Measurements from ENCODE around the gene TSC2. TPM values are rescaled to one million over a fixed set of nuclear protein-coding genes. Genes with fewer than 3 reads are reported as not detected.
A peak's percentile ranks its signal among the peaks of the same experiment; 100 is the strongest.
"Not testable (repeated sequence)": the region's sequence is repeated elsewhere in the genome, so short reads cannot be mapped to it uniquely, and the experiment has no call there.

The TSC2 gene
- polyA plus RNA-seq, 1 donor = 92.4 TPM

DNA sequence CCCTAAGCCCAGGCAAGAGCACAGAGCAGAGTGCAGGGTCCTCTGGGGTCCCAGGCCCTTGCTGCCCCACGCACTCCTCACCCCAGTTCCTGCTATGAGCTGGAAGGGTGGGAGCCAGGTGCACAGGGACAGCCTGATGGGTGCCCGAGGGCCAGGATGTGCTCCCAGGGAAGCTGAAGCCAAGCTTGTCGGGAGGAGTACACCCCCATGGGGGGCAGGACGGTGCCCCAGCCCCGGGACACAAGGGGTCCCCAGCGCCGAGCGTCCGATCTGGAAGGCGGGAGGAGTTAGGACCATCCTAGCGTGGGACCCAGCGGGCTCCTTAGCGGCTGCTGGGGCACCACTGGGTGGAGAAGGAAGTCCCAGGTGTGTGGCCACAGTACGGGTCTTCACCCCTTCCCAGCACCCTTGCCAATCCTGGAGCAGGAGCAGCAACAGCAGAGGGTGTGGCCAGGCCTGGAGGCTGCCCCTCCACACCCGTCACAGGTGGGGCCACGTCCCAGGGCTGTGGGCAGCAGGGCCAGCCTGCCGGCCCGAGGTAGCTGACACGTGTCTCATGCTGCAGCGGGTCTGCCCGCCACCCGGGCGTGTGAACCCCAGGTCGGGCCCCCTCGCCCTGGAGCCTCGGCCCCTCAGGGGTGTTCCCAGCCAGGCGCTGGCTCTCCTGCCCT, 76.1 kb downstream of the TSC2 start:
- DNase-seq = not testable (repeated sequence)

DNA sequence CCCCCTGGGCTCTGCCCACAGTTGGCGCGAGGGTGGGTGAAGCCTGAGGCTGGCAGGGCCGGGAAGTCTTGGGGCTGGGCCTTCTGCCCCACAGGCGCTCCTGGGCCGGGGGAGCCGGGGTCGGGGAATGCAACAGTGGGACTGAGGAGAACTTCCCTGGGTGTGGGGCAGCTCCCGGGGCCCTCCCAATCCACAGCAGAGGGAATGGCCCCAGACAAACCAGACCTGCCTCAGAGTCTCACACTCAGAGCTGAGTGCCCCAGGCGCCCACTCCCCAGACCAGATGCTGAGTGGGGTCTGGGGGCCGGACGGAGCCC, 76.5 kb downstream of the TSC2 start:
- DNase-seq = not testable (repeated sequence)

DNA sequence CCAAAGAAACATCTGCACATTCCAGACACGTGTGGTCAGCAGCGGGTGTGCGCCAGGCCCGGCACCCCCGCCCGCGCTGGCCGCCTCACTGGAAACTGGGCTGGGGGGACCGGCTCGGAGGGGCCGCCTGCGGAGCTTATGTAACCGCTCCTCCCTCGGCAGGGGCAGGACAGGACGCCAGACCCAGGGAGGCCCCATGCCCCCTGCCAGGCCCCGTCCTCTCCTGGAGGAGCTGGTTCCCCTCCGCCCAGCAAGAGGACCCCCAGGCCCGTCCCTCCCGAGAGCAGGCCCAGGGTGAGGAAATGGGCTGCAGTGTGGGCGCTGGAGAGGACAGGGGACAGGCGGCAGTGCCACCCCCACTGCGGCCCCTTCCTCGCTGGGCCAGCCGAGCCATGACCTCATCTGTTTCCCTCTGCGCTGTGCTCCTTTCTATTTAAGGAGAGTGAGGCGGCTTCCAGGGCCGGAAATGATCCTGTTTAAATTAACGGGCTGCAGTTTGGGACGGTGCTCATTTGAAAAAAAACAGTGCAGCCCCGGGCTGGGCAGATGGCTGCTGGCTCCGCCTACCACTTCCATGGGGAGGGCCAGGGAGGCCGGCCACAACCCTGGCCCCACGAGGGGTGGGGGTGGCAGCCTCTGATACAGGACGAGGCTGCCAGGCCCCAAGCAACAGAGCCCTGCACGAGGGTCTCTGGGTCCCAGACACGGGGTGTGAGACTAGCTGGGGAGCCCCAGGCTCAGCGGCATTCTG, 77.1 kb downstream of the TSC2 start:
- DNase-seq = peak; percentile 83

DNA sequence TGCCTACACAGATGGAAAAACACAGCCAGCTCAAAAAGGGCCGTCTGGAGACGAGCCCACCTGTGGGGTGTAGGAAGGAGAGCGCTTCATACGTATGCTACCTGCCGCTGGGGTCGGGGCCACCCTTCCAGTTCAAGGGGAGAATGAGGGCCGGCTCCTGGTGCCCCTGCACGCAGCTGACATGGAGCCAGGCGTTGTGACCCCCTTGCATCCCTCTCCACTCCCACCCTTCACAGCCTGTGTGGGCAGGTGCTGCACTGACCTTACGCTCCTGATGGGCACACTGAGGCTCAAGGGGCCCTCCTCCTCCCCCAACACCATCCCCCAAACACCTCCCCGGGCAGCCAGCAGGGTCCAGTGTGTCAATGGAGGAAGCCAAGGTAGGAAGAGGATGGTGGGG, 77.8 kb downstream of the TSC2 start:
- not testable (repeated sequence) for DNase-seq

DNA sequence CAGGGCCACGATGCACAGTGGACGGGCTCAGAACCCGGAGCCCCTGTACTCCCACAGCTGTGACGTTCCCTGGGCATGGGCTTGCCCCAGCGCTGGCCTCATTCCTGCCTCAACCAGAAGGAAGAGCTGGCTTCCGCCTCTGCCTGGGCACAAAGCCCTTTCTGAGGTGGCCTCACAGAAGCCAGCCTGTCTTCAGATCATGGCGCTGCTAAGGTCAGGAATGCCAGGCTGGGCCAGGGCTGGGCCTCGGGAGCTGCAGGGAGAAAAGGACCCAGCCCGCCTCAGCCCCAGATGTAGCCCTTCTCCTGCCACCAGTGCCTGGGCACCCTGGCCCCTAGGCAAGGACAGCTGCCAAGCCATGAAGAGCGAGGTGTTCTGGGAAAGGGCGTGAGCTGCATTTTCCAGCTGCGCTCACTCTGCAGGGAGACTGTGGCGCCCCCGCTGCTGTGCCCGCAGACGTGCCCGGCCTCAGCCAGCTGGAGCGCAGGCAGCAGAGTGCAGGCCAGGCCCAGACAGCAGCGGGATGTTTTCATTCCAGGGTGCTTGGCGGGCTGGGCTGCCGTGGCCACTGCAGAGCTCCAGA, 78.5 kb downstream of the TSC2 start:
- DNase-seq = not testable (repeated sequence)

DNA sequence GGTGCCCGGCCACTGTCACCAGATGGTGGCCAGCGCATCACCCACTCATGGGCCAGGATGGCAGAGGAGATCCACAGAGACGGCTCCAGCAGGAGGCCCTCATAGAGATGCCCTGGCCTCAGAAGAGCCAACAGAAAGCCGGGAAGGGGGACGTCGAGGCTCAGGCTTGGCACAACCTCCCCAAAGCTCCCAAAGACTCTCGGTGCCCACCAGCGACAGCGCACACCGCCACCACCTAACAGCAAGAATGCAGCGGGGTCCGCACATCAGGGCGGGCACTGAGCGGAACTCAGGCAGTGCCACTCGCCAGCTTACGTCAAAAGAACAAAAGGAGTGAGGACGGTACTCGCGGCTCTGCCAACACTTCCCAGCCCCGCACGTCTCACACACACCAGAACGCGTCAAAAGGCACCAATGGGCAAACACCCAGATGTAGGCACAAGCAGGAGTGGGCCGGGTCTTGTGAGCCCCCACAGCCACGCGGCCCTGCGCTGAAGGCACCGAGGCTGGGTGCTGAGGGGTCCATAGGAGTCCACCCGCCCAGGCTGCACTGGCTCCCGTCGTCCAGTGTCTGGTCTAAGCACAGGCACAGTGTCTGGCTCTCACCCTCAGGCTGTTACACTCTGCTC, 79.3 kb downstream of the TSC2 start:
- DNase-seq = not testable (repeated sequence)

DNA sequence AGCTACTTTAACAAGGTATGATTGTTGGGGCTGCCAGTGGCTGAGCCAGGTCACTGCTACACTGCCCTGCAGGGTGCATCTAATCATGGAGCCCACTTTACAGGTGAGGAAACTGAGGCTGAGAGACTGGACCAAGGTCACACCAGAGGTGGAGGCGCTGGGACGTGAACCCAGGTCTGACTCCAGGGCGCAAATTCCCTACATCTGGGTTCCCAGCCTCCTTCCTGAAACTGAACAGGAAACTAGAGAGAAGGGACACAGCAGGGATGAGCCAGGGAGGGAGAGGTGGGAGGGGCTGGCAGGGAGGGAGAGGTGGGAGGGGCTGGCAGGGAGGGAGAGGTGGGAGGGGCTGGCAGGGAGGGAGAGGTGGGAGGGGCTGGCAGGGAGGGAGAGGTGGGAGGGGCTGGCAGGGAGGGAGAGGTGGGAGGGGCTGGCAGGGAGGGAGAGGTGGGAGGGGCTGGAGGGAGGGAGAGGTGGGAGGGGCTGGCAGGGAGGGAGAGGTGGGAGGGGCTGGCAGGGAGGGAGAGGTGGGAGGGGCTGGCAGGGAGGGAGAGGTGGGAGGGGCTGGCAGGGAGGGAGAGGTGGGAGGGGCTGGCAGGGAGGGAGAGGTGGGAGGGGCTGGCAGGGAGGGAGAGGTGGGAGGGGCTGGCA, 80.0 kb downstream of the TSC2 start:
- not testable (repeated sequence) for DNase-seq

DNA sequence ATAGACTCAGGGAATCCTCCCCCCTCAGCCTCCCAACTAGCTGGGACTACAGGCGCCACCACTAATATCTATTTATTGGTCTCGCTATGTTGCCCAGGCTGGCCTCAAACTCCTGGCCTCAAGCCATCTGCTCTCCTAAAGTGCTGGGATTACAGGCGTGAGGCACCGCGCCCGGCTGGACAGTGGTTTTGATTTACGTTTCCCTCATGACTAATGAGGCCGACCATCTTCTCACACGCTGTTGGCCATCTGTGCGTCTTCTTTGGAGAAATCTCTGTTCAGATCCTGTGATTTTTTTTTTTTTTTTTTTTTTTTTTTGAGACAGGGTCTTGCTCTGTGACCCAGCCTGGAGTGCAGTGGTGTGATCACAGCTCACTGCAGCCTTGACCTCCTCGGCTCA, 81.5 kb downstream of the TSC2 start:
- DNase-seq = not testable (repeated sequence)

DNA sequence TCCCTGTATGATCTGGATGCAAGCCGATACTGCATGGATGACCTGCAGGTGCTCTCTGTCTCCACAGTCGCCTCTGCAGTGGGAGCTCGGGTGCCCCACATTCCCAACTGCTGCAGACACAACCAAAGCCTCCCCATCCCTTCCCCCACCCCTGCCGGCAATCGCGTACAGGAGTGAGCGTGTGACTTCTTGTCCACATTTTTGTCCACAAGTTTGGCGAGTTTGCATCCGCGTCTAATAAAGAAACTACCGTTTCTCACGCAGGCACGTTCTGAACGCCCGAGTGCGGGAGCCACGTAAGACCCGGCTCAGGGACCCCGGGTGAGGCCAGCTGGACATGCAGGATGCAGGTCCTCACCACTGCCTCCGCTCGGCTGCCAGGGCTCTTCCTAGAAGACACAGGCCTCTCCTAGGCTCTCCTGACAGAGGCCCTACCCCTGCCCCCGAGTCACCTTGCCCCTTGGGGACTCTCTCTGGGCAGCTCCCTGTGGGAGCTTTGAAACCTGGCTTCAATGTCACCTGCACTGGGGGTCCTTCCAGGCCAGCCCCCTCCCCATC, 82.2 kb downstream of the TSC2 start:
- not testable (repeated sequence) for DNase-seq

DNA sequence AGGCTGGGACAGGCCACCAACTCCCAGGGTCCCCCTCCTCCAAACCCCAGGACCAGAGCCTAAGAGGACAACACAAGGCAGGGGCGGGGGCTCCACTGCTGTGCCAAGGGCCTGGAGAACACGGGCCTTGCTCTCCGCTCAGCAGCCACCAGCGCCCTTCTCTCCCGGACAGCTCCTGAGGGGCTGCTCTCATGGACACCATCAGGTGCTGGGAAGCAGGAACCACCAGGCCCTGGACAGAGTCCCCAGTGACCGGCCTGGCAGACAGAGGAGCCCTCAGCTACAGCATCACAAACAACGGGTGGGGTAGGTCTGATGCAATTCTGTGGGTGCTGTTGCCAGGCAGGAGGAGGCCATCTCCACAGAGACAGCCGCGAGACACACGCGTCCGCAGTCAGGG, 86.0 kb downstream of the TSC2 start:
- not testable (repeated sequence) for DNase-seq

DNA sequence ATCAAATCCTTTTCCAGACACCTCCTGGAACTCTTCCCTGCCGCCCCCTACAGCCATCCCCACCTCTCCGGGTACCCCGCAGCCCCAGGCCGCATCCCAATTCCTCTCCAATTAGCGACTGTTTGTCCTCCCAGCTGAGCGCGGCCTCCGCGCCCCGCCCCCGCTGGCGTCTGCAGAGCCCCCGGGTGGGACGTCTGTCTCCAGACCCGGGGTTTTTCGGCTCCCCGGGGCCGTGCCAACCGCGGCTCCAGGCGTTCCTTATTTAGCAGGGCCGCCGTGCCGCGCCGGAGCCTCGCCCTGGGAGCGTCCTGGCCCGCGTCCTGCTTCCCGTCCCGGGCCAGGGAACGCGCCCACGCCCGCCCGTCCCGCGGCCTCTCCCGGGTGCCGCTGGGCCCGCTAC, 87.3 kb downstream of the TSC2 start:
- DNase-seq = not testable (repeated sequence)

DNA sequence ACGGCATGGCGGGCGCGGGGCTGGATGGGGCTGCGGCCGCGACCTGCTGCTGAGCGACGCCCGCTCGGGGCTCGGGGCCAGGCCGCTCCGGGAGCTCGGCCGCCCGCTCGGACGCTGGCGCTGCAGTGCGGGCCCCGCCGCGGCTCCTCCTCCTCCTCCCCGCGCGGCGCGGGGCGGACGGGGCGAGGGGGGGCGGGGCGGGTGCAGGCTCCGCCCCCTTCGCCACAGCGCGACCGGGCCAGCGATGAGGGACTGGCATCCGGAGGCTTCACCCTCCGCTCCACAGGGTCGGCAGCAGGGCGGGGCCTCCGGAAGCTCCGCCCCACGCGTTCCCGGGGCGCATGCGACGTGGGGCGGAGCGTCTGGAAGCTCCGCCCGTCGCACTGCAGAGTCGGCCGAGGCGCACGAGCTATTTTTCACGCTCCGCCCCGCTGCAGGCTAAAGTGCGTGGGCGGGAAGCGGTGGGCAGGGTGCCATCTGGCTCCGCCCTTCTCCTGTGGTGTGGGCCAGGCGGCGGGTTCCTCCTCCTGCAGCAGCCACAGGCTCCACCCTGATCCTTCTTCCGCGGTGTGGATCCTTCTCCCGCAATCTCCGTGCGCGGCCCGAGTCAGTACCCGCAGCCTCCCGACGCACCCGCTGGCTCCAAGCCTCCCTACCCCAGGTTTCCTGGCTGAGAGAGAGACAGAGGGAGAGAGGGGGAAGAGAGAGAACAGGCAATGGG, 88.1 kb downstream of the TSC2 start, which contains the start of gene PKD1:
TSS of gene PKD1 (minus strand) at position 129 of the 721 bp plus-strand sequence. CDS start 209 bp downstream, outside the sequence.
- peak; percentile 95 for DNase-seq

Other genes with a start within 250 kb of the TSC2 start
- gene HAGH, start 221.2 kb upstream of the TSC2 start, polyA plus RNA-seq (ENCODE audit: insufficient read length) = 44.7 TPM
- 21.2 TPM for gene FAHD1, start 220.8 kb upstream of the TSC2 start, polyA plus RNA-seq (ENCODE audit: insufficient read length)
- 0.26 TPM for gene MEIOB, start 175.8 kb upstream of the TSC2 start, polyA plus RNA-seq (ENCODE audit: insufficient read length)
- 0.21 TPM for gene HS3ST6, start 129.6 kb upstream of the TSC2 start, polyA plus RNA-seq (ENCODE audit: insufficient read length)
- 39.0 TPM for gene MSRB1, start 104.8 kb upstream of the TSC2 start, polyA plus RNA-seq (ENCODE audit: insufficient read length)
- 72.5 TPM for gene RPL3L, start 93.3 kb upstream of the TSC2 start, polyA plus RNA-seq (ENCODE audit: insufficient read length)
- gene NDUFB10, start 88.4 kb upstream of the TSC2 start, polyA plus RNA-seq (ENCODE audit: insufficient read length) = 145 TPM
- gene RPS2, start 83.2 kb upstream of the TSC2 start, polyA plus RNA-seq (ENCODE audit: insufficient read length) = 3,719 TPM
- gene RNF151, start 81.1 kb upstream of the TSC2 start, polyA plus RNA-seq (ENCODE audit: insufficient read length) = not detected
- gene TBL3, start 75.9 kb upstream of the TSC2 start, polyA plus RNA-seq (ENCODE audit: insufficient read length) = 34.3 TPM
- 1.3 TPM for gene NOXO1, start 66.5 kb upstream of the TSC2 start, polyA plus RNA-seq (ENCODE audit: insufficient read length)
- 20.2 TPM for gene GFER, start 63.8 kb upstream of the TSC2 start, polyA plus RNA-seq (ENCODE audit: insufficient read length)
- 2.1 TPM for gene SYNGR3, start 58.0 kb upstream of the TSC2 start, polyA plus RNA-seq (ENCODE audit: insufficient read length)
- gene ZNF598, start 38.2 kb upstream of the TSC2 start, polyA plus RNA-seq (ENCODE audit: insufficient read length) = 32.1 TPM
- 0.72 TPM for gene NPW, start 28.2 kb upstream of the TSC2 start, polyA plus RNA-seq (ENCODE audit: insufficient read length)
- gene NHERF2, start 21.1 kb upstream of the TSC2 start, polyA plus RNA-seq (ENCODE audit: insufficient read length) = 47.8 TPM
- 13.5 TPM for gene NTHL1, start 151 bp upstream of the TSC2 start, polyA plus RNA-seq (ENCODE audit: insufficient read length)
- gene PKD1, start 87.9 kb downstream of the TSC2 start, polyA plus RNA-seq (ENCODE audit: insufficient read length) = 181 TPM
- 0.92 TPM for gene RAB26, start 100.6 kb downstream of the TSC2 start, polyA plus RNA-seq (ENCODE audit: insufficient read length)
- gene TRAF7, start 107.8 kb downstream of the TSC2 start, polyA plus RNA-seq (ENCODE audit: insufficient read length) = 46.7 TPM
- gene CASKIN1, start 148.6 kb downstream of the TSC2 start, polyA plus RNA-seq (ENCODE audit: insufficient read length) = 3.1 TPM
- 41.0 TPM for gene MLST8, start 157.5 kb downstream of the TSC2 start, polyA plus RNA-seq (ENCODE audit: insufficient read length)
- gene BRICD5, start 162.9 kb downstream of the TSC2 start, polyA plus RNA-seq (ENCODE audit: insufficient read length) = 7.8 TPM
- 15.7 TPM for gene PGP, start 166.9 kb downstream of the TSC2 start, polyA plus RNA-seq (ENCODE audit: insufficient read length)
- 16.4 TPM for gene E4F1, start 175.6 kb downstream of the TSC2 start, polyA plus RNA-seq (ENCODE audit: insufficient read length)
- gene DNASE1L2, start 188.5 kb downstream of the TSC2 start, polyA plus RNA-seq (ENCODE audit: insufficient read length) = 1.1 TPM
- 65.3 TPM for gene ECI1, start 203.6 kb downstream of the TSC2 start, polyA plus RNA-seq (ENCODE audit: insufficient read length)
- gene RNPS1, start 220.1 kb downstream of the TSC2 start, polyA plus RNA-seq (ENCODE audit: insufficient read length) = 183 TPM